ENCODE data around the gene SLC2A13.

DNA sequence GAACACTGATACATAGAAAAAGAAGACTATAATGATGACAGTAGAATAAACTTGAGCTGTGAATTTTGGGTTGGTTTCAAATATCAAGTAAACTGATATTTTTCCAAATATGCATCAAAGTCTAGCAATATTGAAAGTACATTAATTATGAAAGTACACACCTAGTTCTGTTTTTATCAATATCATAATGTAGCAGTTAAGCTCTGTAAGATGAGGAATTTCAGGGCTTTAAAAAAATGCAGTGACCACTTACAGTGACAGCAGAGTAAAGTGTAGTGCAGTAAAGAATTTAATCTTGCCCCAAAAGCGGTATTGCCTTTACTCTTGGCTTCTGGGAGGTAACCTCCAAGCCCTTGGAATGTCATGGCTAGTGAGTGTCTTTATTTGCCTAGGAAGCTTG is 383.4 kb downstream of the SLC2A13 start:
- TF ChIP-seq, protein P1, sequence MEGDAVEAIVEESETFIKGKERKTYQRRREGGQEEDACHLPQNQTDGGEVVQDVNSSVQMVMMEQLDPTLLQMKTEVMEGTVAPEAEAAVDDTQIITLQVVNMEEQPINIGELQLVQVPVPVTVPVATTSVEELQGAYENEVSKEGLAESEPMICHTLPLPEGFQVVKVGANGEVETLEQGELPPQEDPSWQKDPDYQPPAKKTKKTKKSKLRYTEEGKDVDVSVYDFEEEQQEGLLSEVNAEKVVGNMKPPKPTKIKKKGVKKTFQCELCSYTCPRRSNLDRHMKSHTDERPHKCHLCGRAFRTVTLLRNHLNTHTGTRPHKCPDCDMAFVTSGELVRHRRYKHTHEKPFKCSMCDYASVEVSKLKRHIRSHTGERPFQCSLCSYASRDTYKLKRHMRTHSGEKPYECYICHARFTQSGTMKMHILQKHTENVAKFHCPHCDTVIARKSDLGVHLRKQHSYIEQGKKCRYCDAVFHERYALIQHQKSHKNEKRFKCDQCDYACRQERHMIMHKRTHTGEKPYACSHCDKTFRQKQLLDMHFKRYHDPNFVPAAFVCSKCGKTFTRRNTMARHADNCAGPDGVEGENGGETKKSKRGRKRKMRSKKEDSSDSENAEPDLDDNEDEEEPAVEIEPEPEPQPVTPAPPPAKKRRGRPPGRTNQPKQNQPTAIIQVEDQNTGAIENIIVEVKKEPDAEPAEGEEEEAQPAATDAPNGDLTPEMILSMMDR (IDR thresholded peaks at IDR 0.05), result no peak
- no peak for TF ChIP-seq POLR2AphosphoS5 (IDR thresholded peaks at IDR 0.05)
